HG03575 (cell line): Measurements from ENCODE around the gene CA4.
"Not testable (repeated sequence)": the region's sequence is repeated elsewhere in the genome, so short reads cannot be mapped to it uniquely, and the experiment has no call there.

Experiments
- ATAC-seq: cut with Tn5 transposase; IDR thresholded peaks from one replicate; pipeline ENCODE4 v1.9.1; 2021; ENCODE audit not compliant: unreplicated experiment, insufficient number of reproducible peaks, low FRiP score; ENCODE audit errors: extremely low read depth

CA4 gene

DNA sequence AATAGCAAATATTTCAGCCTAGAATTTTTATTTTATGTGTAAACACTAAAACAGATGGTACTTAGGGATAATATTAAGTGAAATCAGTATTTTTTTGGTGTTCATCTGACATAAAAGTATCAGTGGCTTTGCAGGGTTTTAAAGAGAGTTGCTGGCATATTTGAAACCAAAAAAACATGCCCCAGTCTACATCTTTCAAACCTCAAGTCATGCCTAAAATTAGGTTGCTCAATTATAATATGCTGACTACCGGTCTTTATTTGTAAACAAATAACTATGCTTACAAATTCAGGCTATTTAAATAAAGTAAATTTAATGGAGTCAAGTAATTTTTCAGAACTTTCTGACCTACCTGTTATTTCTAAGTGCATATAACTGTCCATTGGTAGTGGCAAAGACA is 58.5 kb downstream of the CA4 start:
- not testable (repeated sequence) for ATAC-seq
